OCI-LY7 (cell line): ENCODE results near the gene PHEX. TPM values are rescaled to one million over a fixed set of nuclear protein-coding genes. Genes with fewer than 3 reads are reported as not detected.

ENCODE experiments used
- BruUV-seq: library from RNA; stranded (reverse); fragments of 400-500 nt; replicated peaks from 2 replicates; lab custom pipeline; 2021; lab: Mats Ljungman, UMichigan
- CTCF ChIA-PET: fragments of 300-600 bp; sonication (Branson Sonifier 250); formaldehyde crosslinking; loops from one replicate; lab custom pipeline; 2022; ENCODE audit warnings: antibody characterized with exemption; ENCODE audit not compliant: unreplicated experiment; lab: Charles Lee
- POLR2A ChIA-PET: fragments of 300-600 bp; sonication (Branson Sonifier 250); formaldehyde crosslinking; loops from one replicate; lab custom pipeline; 2022; ENCODE audit warnings: antibody characterized with exemption; lab: Charles Lee
- DNase-seq: peaks from one replicate; pipeline ENCODE4 v3.0.0-alpha.2; 2015; ENCODE audit warnings: low spot score
- H2AFZ ChIP-seq: fragments of 200-600 bp; sonication (generic), shearing (Covaris generic); 2 replicates; pipeline ENCODE4 v1.6.1; 2014; ENCODE audit warnings: mild to moderate bottlenecking, antibody characterized with exemption, low read length, moderate library complexity
- H3K27ac ChIP-seq: fragments of 200-600 bp; sonication (generic); 2 replicates; pipeline ENCODE4 v1.5.1; 2014; ENCODE audit warnings: mixed run types, low read depth, mild to moderate bottlenecking, moderate library complexity, low read length, inconsistent platforms; ENCODE audit not compliant: poor library complexity, severe bottlenecking
- H3K36me3 ChIP-seq: fragments of 200-600 bp; sonication (generic); 2 replicates; pipeline ENCODE4 v1.6.1; 2014; ENCODE audit warnings: mild to moderate bottlenecking, antibody characterized with exemption, low read length, moderate library complexity, mixed read lengths; ENCODE audit not compliant: insufficient read depth
- H3K4me1 ChIP-seq: fragments of 200-600 bp; sonication (generic); 2 replicates; pipeline ENCODE4 v1.5.1; 2014; ENCODE audit warnings: mild to moderate bottlenecking, low read length; ENCODE audit not compliant: insufficient read depth, poor library complexity, severe bottlenecking
- H3K4me2 ChIP-seq: fragments of 200-600 bp; sonication (generic); 2 replicates; pipeline ENCODE4 v1.6.1; 2014; ENCODE audit warnings: mild to moderate bottlenecking, low read length
- H3K4me3 ChIP-seq: fragments of 200-600 bp; sonication (generic); 2 replicates; pipeline ENCODE4 v1.5.1; 2014; ENCODE audit warnings: mild to moderate bottlenecking, low read depth, low read length; ENCODE audit not compliant: poor library complexity, severe bottlenecking
- H3K79me2 ChIP-seq: fragments of 200-600 bp; sonication (generic); 2 replicates; pipeline ENCODE4 v1.6.1; 2016; ENCODE audit warnings: low read depth, mild to moderate bottlenecking, low read length, moderate library complexity, mixed read lengths; ENCODE audit not compliant: insufficient read depth
- H3K9me2 ChIP-seq: fragments of 200-600 bp; sonication (generic); 2 replicates; pipeline ENCODE4 v1.6.1; 2016; ENCODE audit warnings: mild to moderate bottlenecking, low read length, mixed read lengths; ENCODE audit not compliant: insufficient read depth
- H3K9me3 ChIP-seq: fragments of 200-600 bp; sonication (generic); 2 replicates; pipeline ENCODE4 v1.6.1; 2014; ENCODE audit warnings: mild to moderate bottlenecking, mixed run types, low read length, mixed read lengths
- H4K20me1 ChIP-seq: fragments of 200-600 bp; sonication (generic); 2 replicates; pipeline ENCODE4 v1.6.1; 2014; ENCODE audit warnings: mild to moderate bottlenecking, antibody characterized with exemption, low read length, moderate library complexity, mixed read lengths; ENCODE audit not compliant: insufficient read depth
- EZH2phosphoT487 ChIP-seq: fragments of 200-600 bp; sonication (generic); IDR thresholded peaks from 2 replicates; pipeline ENCODE4 v1.6.1; 2018; ENCODE audit warnings: low read depth, borderline replicate concordance, mild to moderate bottlenecking, mixed run types, antibody characterized with exemption, low read length, moderate library complexity, mixed read lengths
- intact Hi-C: fragments of 100-400 bp; cut with micrococcal nuclease; formaldehyde crosslinking; loops from one replicate; pipeline ENCODE4 v1.10.0; 2022; ENCODE audit not compliant: unreplicated experiment
- total RNA-seq, 2 experiments: library from RNA; depleted of rRNA in 1 of 2; stranded (reverse); fragments of >200 nt in 1 of 2; shearing (Covaris generic) in 1 of 2; gene quantifications; 2 replicates each; pipeline ENCODE4 v1.2.3, GENCODE V29; 2014 to 2022
- TF ChIP-seq, protein P1 (sequence below): fragments of 200-600 bp; sonication (generic); conservative IDR thresholded peaks from 2 replicates; pipeline ENCODE4 v1.5.1; 2014; ENCODE audit warnings: mild to moderate bottlenecking, antibody characterized with exemption, low read length, moderate library complexity, mixed read lengths

Gene PHEX
- total RNA-seq, 2 experiments from 2014 or later, result 0.09 TPM; not detected in 1

DNA sequence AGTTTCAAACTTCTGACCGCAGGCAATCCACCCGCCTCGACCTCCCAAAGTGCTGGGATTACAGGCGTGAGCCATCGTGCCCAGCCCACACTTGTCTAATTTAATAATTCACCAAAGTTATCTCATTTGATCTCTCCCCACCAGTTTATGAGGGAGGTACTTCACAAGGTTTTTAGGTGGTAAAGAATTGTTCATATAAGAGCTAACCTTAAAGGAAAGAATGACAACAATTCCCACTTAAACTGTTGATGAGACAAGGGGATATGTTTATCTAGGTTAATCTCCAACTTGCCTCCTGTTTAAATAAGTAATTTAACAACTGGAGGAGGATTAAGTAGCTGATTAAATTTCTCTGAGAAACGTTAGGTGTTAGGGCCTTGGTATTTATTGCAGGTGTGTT lies 123.0 kb downstream of the PHEX start:
- intact Hi-C loops, result no loop called here
- Histone ChIP-seq H3K9me2 (no peaks in the 10 kb centered on the region), H4K20me1 (no peaks in the 10 kb centered on the region), H2AFZ (no peak overlapping the region), H3K27ac (no peak overlapping the region), H3K36me3 (no peaks in the 10 kb centered on the region), H3K79me2 (no peaks in the 10 kb centered on the region), H3K4me2 (no peak overlapping the region), H3K9me3 (no peaks in the 10 kb centered on the region), H3K4me1 (no peaks in the 10 kb centered on the region), H3K4me3 (no peak overlapping the region)
- DNase-seq, result no peak
- no TSS peak for BruUV-seq
- ChIA-PET POLR2A (no interaction called here), CTCF (no interaction called here)
- no peak for TF ChIP-seq EZH2phosphoT487
- TF ChIP-seq, protein P1, sequence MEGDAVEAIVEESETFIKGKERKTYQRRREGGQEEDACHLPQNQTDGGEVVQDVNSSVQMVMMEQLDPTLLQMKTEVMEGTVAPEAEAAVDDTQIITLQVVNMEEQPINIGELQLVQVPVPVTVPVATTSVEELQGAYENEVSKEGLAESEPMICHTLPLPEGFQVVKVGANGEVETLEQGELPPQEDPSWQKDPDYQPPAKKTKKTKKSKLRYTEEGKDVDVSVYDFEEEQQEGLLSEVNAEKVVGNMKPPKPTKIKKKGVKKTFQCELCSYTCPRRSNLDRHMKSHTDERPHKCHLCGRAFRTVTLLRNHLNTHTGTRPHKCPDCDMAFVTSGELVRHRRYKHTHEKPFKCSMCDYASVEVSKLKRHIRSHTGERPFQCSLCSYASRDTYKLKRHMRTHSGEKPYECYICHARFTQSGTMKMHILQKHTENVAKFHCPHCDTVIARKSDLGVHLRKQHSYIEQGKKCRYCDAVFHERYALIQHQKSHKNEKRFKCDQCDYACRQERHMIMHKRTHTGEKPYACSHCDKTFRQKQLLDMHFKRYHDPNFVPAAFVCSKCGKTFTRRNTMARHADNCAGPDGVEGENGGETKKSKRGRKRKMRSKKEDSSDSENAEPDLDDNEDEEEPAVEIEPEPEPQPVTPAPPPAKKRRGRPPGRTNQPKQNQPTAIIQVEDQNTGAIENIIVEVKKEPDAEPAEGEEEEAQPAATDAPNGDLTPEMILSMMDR, result no peak

DNA sequence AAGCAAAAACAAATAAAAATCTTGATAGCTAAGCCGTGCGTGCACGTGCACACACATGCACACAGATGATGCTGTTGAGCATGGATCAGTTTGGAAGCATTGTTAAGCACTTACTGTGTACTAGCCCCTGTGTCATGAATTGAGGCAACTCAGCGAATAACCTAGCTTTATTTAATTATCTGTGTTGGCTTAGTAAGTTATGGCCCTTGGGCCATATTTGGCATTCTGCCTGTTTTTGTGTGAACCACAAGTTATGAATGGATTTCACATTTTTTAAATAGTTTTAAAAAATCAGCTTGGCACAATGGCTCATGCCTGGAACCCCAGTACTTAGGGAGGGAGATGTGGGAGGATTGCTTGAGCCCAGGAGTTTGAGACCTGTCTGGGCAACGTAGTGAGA lies 126.9 kb downstream of the PHEX start:
- H3K9me2 ChIP-seq, result no peaks in the 10 kb centered on the region
- H3K4me3 ChIP-seq, result no peak overlapping the region
- CTCF ChIA-PET, result no interaction called here
- POLR2A ChIA-PET, result no interaction called here
- TF ChIP-seq, protein P1, result no peak
- TF ChIP-seq EZH2phosphoT487, result no peak
- H3K79me2 ChIP-seq, result no peaks in the 10 kb centered on the region
- BruUV-seq, result no TSS peak
- H2AFZ ChIP-seq, result no peak overlapping the region
- no peak for DNase-seq
- H3K4me1 ChIP-seq, result no peaks in the 10 kb centered on the region
- no peaks in the 10 kb centered on the region for H4K20me1 ChIP-seq
- H3K27ac ChIP-seq, result no peak overlapping the region
- H3K36me3 ChIP-seq, result no peaks in the 10 kb centered on the region
- no peak overlapping the region for H3K4me2 ChIP-seq
- no peaks in the 10 kb centered on the region for H3K9me3 ChIP-seq
- intact Hi-C loops, result no loop called here

DNA sequence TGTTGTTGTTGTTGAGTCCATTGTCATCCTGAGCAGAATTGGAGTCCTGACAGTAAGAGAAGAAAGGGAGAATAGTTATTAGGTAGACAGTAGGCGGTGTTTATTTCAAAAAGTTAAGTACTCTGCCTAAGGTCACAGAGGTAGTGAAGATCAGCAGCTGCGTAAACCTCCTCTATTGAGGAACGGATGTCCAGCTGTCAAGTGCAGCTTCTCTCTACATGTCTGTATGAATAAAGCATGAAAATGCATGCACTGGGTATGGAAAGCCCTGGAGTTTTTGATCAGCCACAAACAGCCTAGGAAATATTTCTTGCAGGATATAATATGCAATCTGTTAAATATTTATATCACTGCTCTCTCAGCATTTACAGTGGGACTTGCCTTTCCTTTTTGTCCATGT lies 131.2 kb downstream of the PHEX start:
- Histone ChIP-seq H3K79me2 (no peaks in the 10 kb centered on the region), H3K4me1 (no peaks in the 10 kb centered on the region), H2AFZ (no peak overlapping the region), H4K20me1 (no peaks in the 10 kb centered on the region), H3K9me3 (no peaks in the 10 kb centered on the region), H3K4me2 (no peak overlapping the region), H3K4me3 (no peak overlapping the region), H3K9me2 (no peaks in the 10 kb centered on the region), H3K36me3 (no peaks in the 10 kb centered on the region), H3K27ac (no peak overlapping the region)
- intact Hi-C loops, result no loop called here
- TF ChIP-seq EZH2phosphoT487, result no peak
- TF ChIP-seq, protein P1, result no peak
- POLR2A ChIA-PET, result no interaction called here
- BruUV-seq, result no TSS peak
- DNase-seq, result no peak
- CTCF ChIA-PET, result no interaction called here
